ENCODE results near the gene TMEM54.

- no peak for TF ChIP-seq CTCF (IDR thresholded peaks at IDR 0.05)
- no peak for TF ChIP-seq EZH2 (IDR thresholded peaks at IDR 0.05)
Observed at GRCh38 chr1:32864375-32865019, 36.7 kb downstream of the TMEM54 start.
